GM21367 (cell line): ENCODE data around the gene CDH2.

Experiments
- ATAC-seq: cut with Tn5 transposase; IDR thresholded peaks from one replicate; pipeline ENCODE4 v1.9.1; 2021; ENCODE audit not compliant: unreplicated experiment

Gene CDH2

DNA sequence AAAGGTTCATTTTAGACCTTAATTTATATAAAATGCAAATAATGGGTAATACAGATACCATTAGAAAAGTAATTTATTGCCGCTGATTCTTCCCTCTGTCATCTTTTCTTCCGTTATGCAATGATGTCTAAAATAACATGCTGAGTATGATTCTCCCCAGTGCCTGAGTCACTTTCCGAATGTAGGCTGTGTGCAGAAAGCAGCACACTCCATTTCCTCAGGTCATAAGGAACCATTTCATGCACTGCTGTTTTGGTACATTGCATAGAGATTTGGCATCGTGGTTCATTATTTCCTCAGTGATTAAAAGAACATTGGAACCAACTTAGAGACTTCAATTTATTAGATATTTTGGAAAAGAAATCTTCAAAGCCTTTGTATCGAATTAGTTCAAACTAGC lies 173.5 kb downstream of the CDH2 start:
- no peak for ATAC-seq

- no peak for ATAC-seq
Observed at GRCh38 chr18:28002841-28003240, 174.1 kb downstream of the CDH2 start.

- ATAC-seq = no peak
Observed at GRCh38 chr18:27996801-27997272, 180.1 kb downstream of the CDH2 start.

DNA sequence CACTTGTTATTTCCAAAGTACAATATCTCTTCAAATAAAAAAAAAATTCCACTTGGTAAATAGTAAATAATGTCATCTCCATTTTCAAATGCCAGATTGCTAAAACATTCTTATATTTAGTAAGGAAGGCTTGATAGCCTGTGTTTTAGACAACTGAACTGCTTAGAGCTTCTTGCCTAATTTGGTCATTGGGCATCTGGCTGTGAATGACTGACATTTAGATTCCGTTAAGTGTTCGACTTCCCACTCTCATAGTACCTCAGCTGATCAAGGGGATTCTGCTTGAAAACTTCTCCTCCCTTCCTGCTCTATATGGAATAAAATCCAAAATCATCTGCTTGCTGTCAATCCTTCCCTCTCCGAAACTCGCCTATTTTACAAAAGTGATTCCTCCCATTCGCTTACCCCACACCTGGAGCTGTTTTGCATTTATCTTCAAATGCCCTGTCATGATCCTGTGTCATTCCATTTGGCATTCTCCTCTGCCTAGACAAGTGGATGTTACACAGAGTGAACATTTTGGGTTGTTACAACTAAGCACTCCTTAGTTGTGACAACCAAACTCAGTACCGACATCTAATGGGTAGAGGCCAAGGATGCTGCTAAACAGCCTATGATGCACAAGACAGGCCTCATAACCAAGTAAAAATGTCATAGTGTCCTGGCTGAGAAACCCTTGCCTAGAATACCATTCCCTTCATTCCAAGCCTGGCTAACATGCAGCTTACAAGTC lies 181.0 kb downstream of the CDH2 start:
- ATAC-seq = no peak

GRCh38 chr18:27994571-27994970 lies 182.4 kb downstream of the CDH2 start:
- no peak for ATAC-seq

DNA sequence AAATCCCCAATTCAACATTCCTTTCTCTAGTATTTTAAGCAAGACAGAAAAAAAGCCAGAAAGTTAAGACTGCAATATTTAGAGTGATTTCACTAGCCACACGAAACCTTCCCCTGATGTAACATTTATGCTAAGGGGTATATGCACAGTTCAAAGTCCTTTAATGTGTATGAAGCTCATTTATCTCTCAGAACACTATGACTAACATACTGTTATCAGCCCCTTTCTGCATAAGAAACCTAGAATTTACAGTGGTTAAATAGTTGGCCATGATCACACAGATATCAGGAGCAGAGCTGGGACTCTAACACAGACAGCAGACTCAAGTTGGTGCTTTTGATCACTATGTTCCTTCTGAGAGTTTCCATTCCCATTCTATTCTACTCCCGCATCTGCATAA lies 185.5 kb downstream of the CDH2 start:
- no peak for ATAC-seq

DNA sequence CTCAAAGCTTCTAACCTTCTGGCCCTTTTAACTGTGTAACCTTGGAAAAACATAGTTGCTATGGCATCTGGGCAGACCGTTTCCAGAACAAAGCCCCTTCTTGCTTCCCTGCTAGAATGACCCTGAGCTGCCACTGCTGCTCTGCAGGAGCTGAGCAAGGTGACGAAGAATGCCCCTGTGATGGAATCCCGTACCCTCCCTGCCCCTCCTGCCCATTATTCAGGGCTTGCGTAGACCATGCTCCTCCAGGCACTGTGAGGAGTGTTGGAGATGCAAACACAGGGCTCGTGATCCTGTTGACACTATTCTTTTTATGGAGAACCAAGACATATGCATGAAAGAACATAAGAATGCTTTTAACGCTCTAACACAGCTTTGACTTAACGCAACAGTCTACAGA lies 191.1 kb downstream of the CDH2 start:
- no peak for ATAC-seq

GRCh38 chr18:27983780-27984179 lies 193.2 kb downstream of the CDH2 start:
- ATAC-seq = no peak

- ATAC-seq = no peak
Observed at GRCh38 chr18:27976806-27977408, 200.0 kb downstream of the CDH2 start.

DNA sequence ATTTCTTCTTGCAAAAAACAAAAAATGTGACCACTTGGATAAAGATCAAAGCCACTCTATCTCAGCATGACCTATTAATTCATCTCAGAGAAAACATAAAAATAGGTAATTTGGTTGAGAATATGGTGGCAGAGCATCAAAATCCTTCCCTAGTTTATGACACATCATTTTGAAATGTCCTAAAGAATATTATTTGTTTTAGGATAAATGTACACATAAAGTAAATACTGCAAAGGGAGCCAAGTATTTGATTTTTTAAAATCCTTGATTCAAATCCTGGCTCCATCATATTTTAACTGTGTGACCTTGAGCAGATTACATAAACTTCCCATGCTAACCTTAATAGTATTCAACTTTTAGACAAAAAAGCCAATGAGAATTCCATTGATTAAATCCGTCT lies 206.6 kb downstream of the CDH2 start:
- no peak for ATAC-seq

- no peak for ATAC-seq
Observed at GRCh38 chr18:27969206-27969605, 207.7 kb downstream of the CDH2 start.

- no peak for ATAC-seq
Observed at GRCh38 chr18:27967913-27968824, 208.8 kb downstream of the CDH2 start.

GRCh38 chr18:27966881-27967280 lies 210.0 kb downstream of the CDH2 start:
- no peak for ATAC-seq

- no peak for ATAC-seq
Observed at GRCh38 chr18:27964811-27965210, 212.1 kb downstream of the CDH2 start.

GRCh38 chr18:27959101-27959500 lies 217.8 kb downstream of the CDH2 start:
- no peak for ATAC-seq

- no peak for ATAC-seq
Observed at GRCh38 chr18:27956001-27956640, 220.8 kb downstream of the CDH2 start.

GRCh38 chr18:27954226-27954625 lies 222.7 kb downstream of the CDH2 start:
- no peak for ATAC-seq

DNA sequence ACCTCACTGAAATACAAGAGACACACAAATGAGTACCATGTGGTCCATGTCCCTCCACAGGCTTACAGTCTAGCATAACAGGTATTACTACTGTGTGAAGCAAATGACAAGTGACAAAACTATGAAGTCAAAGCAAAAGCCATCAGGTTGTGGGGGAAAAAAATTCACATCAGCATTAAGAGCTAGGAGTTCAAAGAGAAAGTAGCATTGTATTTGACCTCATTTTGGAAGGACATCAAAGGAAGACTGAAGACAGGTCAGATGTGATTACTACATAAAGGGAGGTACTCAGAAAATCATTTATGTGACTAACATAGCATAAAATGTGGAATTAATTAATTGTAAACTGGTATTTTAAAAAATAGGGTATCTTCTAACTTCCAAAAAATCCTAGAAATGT lies 224.2 kb downstream of the CDH2 start:
- no peak for ATAC-seq

DNA sequence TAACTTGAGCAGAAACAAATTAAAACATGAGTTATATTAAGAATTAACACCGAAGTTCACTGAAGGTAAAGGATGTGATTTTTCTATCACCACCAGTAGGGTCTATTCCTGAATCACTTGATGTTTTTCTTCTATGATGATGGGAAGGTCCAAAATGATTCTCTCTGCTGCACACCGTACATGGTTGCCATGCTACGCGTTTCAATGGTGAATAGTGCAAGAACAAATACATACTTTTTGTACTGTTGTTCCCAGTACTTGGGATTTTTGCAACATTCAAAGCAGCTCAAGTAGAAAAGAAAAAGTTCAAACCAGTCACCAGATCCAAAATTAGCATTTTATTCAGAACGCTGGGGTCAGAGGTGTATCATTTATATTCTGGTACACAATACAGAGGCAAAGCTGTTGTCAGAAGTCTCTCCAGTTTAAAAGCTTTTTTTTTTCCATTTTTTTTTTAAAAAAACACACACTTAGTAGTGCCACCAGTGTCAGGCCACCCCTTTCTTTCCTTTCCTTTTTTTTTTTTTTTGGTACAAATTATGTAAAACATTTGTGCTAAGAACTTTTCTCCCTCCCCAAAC lies 226.2 kb downstream of the CDH2 start:
- no peak for ATAC-seq

DNA sequence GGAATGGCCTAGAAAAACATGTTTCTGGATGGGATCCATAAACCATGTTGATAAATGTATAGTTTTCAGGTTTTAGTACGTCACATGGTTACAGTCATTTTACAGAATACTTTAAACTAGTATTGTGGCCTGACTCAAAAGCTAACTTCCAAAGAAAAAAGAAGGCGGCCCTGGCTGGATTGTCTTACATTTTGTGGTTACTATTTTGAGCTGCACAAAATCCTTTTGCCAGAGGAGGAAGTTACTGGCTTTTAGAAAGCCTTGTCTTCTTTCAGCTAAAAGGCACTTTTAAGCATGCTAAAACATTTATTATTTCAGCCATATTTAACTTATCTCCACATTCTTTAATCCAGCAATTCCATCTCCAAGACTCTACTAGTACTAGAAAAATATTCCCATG lies 227.9 kb downstream of the CDH2 start:
- no peak for ATAC-seq

DNA sequence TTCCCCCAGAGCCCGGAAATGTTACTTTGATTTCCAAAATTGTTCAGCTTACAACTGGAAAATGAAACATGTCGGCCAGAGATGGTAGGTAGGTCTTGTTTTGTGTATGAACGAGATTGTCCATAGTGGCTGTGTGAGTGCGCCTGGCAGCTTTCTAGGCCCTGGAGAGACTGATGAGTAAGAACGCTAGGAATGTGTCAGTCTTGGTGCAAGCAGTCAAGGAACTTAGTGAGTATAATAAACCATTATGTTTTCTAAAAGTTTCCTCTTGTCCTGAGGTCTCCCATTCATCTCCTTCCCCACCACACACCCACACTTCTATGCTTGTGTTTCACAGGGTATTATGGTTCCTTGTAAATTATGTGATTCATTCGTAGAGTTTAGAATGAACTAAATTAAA lies 234.2 kb downstream of the CDH2 start:
- no peak for ATAC-seq
